BE2C (cell line): ENCODE measurements around the gene SH3RF3.

ENCODE experiments used
- DNase-seq: peaks from one replicate; pipeline ENCODE4 v3.0.0-alpha.2; 2020
- H3K27me3 ChIP-seq: fragments of 250-450 bp; sonication (Bioruptor Pico); 2 replicates; pipeline ENCODE4 v1.5.1; 2020; ENCODE audit warnings: mild to moderate bottlenecking
- H3K36me3 ChIP-seq: fragments of 250-450 bp; sonication (Bioruptor Pico); 2 replicates; pipeline ENCODE4 v1.5.1; 2020; ENCODE audit warnings: mild to moderate bottlenecking
- H3K4me1 ChIP-seq: fragments of 250-450 bp; sonication (Bioruptor Pico); 2 replicates; pipeline ENCODE4 v1.5.1; 2020
- H3K4me3 ChIP-seq: 2 replicates; pipeline ENCODE4 v1.5.1; 2011; ENCODE audit warnings: low read depth, low read length
- H3K9me3 ChIP-seq: fragments of 250-450 bp; sonication (Bioruptor Pico); 2 replicates; pipeline ENCODE4 v1.5.1; 2020
- CTCF ChIP-seq: IDR thresholded peaks from 2 replicates; pipeline ENCODE4 v1.5.1; 2012; ENCODE audit warnings: mild to moderate bottlenecking, low read depth, low read length

Gene SH3RF3

DNA sequence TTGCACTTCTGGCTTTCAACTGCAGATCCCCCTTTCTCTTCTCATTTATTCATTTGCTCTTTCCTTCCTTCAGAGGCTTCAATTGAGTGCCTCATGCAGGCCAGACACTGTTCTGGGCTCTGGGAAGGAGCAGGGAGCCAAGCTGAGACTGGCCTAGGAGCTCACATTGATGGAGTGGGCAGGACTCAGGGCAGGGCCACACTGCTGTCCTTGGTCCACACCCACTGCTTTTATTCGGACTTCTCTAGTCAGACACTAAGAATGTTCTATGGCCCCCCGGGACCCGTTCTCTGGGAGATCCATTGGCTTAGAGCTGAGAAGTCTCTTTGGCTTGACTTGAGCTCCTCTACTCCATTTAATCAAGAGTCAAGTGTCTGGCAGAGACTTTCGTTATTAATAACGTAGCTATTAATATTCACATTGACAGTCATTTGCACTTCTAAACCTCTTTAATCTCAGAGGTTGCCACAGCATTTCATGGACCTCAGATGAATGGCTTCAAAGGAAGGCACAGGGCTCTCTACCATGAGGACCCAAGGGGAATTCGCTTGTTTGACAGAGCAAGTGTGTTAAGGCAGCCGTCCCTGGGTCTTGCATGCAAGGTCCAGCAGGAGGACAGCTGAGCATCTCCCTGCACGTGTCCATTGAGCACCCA is 20.1 kb downstream of the SH3RF3 start:
- no peak for DNase-seq
- Histone ChIP-seq H3K27me3 (no peaks in the 10 kb centered on the region), H3K4me3 (no peak overlapping the region), H3K4me1 (no peaks in the 10 kb centered on the region), H3K9me3 (no peaks in the 10 kb centered on the region), H3K36me3 (no peaks in the 10 kb centered on the region)
- no peak for TF ChIP-seq CTCF

GRCh38 chr2:109150559-109150958 is 21.6 kb downstream of the SH3RF3 start:
- TF ChIP-seq CTCF, result no peak
- no peaks in the 10 kb centered on the region for H3K36me3 ChIP-seq

DNA sequence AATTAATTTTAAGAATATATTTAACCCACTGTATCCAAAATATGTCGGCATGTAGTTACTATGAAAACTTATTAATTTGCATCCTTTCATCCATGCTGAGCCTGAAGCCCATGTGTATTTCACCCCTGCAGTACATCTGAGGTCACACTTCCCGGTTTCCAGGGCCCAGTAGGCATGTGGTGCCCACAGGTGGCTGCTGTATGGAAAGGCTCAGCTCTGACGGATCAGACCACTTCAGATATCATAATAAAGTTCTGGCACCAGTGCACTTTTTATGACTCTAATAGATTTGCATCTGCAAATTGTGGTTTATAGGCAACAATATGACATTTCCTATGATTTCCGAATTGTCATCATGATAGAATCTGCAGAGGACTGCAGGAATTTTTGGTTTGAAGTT is 22.5 kb downstream of the SH3RF3 start:
- no peaks in the 10 kb centered on the region for H3K4me1 ChIP-seq
- TF ChIP-seq CTCF, result no peak
- no peaks in the 10 kb centered on the region for H3K9me3 ChIP-seq
- H3K27me3 ChIP-seq, result no peaks in the 10 kb centered on the region
- no peak overlapping the region for H3K4me3 ChIP-seq
- no peaks in the 10 kb centered on the region for H3K36me3 ChIP-seq
- DNase-seq, result no peak

More at GRCh38 chr2:109150559-109150958, 21.6 kb downstream of the SH3RF3 start:
- H3K9me3 ChIP-seq, result no peaks in the 10 kb centered on the region
- no peaks in the 10 kb centered on the region for H3K27me3 ChIP-seq
- H3K4me3 ChIP-seq, result no peak overlapping the region
- DNase-seq, result no peak
- no peaks in the 10 kb centered on the region for H3K4me1 ChIP-seq

GRCh38 chr2:109153005-109153784 is 24.2 kb downstream of the SH3RF3 start:
- no peaks in the 10 kb centered on the region for H3K9me3 ChIP-seq
- DNase-seq, result no peak
- no peak overlapping the region for H3K4me3 ChIP-seq
- no peaks in the 10 kb centered on the region for H3K4me1 ChIP-seq
- no peaks in the 10 kb centered on the region for H3K27me3 ChIP-seq
- no peaks in the 10 kb centered on the region for H3K36me3 ChIP-seq
- TF ChIP-seq CTCF, result no peak

DNA sequence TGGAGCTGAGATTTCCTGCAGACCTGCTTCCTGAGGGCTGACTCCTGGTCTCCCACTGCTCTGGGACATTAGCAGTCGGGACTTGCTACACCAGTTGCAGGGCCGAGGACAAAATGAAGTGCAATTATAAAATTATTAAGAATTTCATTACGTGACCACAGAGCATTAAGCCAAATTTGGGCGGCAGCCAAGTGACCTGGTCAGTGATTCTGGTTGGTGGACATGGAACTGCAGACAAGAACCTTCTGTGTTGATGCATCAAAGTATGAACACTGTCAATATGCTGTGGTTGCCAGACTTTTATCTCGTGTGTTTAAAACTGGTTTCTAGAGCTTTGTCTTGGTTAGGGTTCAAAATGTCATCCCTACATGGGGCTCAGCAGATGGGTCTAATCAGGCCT is 24.8 kb downstream of the SH3RF3 start:
- TF ChIP-seq CTCF, result no peak
- no peaks in the 10 kb centered on the region for H3K9me3 ChIP-seq
- H3K27me3 ChIP-seq, result no peaks in the 10 kb centered on the region
- H3K36me3 ChIP-seq, result no peaks in the 10 kb centered on the region
- H3K4me3 ChIP-seq, result no peak overlapping the region
- no peaks in the 10 kb centered on the region for H3K4me1 ChIP-seq
- no peak for DNase-seq

- no peaks in the 10 kb centered on the region for H3K9me3 ChIP-seq
- DNase-seq, result no peak
- H3K36me3 ChIP-seq, result no peaks in the 10 kb centered on the region
- H3K27me3 ChIP-seq, result no peaks in the 10 kb centered on the region
- no peak overlapping the region for H3K4me3 ChIP-seq
- no peaks in the 10 kb centered on the region for H3K4me1 ChIP-seq
- no peak for TF ChIP-seq CTCF
These were observed 25.2 kb downstream of the SH3RF3 start for GRCh38 chr2:109154226-109154625.
